ENCODE measurements around the gene FCAMR. TPM values are rescaled to one million over a fixed set of nuclear protein-coding genes. Genes with fewer than 3 reads are reported as not detected.

Gene FCAMR
- total RNA-seq, 4 donors from 2014 or later, result 0.39 TPM; not detected in 3

DNA sequence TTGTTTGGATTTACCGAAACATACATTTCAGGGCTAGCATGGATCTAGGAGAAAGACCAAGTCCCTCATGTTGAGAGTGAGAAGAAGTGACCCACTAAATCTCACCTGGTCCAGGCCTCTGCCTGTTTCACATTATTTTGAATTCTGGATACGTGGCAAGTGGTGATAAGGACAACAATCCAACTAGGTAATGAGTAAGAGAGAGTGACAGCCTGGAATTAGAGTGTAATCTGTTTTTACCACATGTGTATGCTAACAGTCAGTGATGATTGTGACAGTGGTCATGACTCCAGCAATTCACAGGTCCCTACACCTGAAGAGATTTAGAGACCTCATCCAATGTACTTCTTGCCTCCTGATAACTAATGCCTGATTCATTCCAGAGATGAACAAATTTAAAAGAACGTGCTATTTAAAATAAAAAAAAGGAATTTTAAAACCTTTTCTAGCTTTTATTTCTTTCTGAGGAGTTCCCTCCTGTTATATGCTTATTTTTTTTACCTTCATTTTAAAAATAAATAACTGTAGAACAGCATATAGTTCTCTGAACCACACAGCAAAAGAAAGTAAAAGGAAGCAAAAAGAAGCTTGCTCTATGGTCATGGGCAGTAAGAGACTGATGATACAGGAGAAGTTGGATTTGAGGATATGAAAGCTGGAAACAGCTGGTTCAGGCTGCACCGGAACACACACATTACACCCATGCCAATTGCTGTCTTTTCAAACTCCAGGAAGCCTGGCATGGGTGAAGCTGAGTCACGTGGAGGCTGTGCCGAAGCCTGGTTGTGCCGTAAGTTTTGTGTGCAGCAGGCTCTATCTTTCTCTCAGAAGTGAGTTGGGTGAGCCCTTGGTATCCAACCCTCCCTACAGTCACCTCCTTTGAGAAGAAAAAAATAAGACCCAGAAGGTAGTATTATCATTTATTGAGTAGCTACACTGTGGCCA is 47.6 kb upstream of the FCAMR start:
- TF ChIP-seq EP300 (IDR thresholded peaks at IDR 0.05) (no peak), POLR2A (IDR thresholded peaks at IDR 0.05) (no peak), POLR2AphosphoS5 (IDR thresholded peaks at IDR 0.05) (no peak)
- TF ChIP-seq, protein P1, sequence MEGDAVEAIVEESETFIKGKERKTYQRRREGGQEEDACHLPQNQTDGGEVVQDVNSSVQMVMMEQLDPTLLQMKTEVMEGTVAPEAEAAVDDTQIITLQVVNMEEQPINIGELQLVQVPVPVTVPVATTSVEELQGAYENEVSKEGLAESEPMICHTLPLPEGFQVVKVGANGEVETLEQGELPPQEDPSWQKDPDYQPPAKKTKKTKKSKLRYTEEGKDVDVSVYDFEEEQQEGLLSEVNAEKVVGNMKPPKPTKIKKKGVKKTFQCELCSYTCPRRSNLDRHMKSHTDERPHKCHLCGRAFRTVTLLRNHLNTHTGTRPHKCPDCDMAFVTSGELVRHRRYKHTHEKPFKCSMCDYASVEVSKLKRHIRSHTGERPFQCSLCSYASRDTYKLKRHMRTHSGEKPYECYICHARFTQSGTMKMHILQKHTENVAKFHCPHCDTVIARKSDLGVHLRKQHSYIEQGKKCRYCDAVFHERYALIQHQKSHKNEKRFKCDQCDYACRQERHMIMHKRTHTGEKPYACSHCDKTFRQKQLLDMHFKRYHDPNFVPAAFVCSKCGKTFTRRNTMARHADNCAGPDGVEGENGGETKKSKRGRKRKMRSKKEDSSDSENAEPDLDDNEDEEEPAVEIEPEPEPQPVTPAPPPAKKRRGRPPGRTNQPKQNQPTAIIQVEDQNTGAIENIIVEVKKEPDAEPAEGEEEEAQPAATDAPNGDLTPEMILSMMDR (IDR thresholded peaks at IDR 0.05), result no peak
- Histone ChIP-seq H3K27ac (no peak overlapping the region), H3K9me3 (no peaks in the 10 kb centered on the region), H3K27me3 (no peaks in the 10 kb centered on the region), H3K36me3 (no peaks in the 10 kb centered on the region), H3K4me1 (no peaks in the 10 kb centered on the region), H3K4me3 (no peak overlapping the region)
- ATAC-seq, result peak; percentile 71
- WGBS, 2 donors (ENCODE audit: low coverage in 1 of 2), result 59 to 72% methylated on average over 5 to 6 of the region's 7 CpGs

DNA sequence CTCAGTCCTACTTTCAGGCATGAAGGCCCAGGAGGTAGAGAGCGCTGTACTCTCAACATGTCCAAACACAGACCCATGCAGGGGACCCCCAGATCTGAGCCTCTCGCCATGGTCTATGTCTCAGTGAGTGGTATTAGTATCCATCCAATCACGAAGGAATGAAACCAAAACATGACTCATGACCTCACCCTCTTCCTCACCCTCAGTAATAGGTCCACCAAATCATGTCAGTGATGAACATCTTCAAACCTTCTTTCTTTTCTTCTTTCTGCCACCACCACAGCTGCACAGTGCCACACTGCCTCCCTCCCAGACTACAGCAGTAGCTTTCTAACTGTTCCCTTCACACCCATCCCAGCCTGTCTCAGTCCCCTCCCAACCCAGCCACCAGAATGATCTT is 45.5 kb upstream of the FCAMR start:
- Histone ChIP-seq H3K27ac (no peak overlapping the region), H3K4me1 (no peaks in the 10 kb centered on the region), H3K27me3 (no peaks in the 10 kb centered on the region), H3K36me3 (no peaks in the 10 kb centered on the region), H3K9me3 (no peaks in the 10 kb centered on the region), H3K4me3 (no peak overlapping the region)
- ATAC-seq, result no peak
- TF ChIP-seq POLR2A (IDR thresholded peaks at IDR 0.05) (no peak), POLR2AphosphoS5 (IDR thresholded peaks at IDR 0.05) (no peak), EP300 (IDR thresholded peaks at IDR 0.05) (no peak)
- TF ChIP-seq, protein P1 (IDR thresholded peaks at IDR 0.05), result no peak
- 75 to 96% methylated on average over 1 to 3 of the region's 3 CpGs for WGBS, 2 donors (ENCODE audit: low coverage in 1 of 2)

DNA sequence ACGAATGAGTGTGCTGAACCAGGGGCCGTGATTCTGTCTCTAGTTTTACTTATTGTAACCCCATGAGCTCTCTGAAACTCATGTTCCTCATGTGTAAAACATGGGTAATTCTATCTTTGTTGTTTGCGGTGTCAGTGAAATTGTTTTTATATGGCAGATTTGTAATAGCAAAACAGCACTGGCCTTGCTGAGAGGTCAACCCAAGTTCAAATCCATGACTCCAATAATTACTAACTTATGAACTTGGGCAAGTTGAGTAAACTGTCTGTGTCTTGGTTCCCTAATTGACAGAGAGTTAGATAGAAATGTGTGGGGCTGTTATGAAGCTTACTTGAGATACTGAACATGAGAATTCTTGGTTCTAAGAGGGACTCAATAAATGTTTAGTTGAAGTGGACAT is 44.5 kb upstream of the FCAMR start:
- Histone ChIP-seq H3K27me3 (no peaks in the 10 kb centered on the region), H3K4me1 (no peaks in the 10 kb centered on the region), H3K27ac (no peak overlapping the region), H3K9me3 (no peaks in the 10 kb centered on the region), H3K4me3 (no peak overlapping the region), H3K36me3 (no peaks in the 10 kb centered on the region)
- no peak for ATAC-seq
- WGBS, 2 donors (ENCODE audit: low coverage in 1 of 2), result 81 to 95% methylated on average over 2 to 3 of the region's 3 CpGs
- TF ChIP-seq POLR2AphosphoS5 (IDR thresholded peaks at IDR 0.05) (no peak), POLR2A (IDR thresholded peaks at IDR 0.05) (no peak), EP300 (IDR thresholded peaks at IDR 0.05) (no peak)
- TF ChIP-seq, protein P1 (IDR thresholded peaks at IDR 0.05), result no peak

DNA sequence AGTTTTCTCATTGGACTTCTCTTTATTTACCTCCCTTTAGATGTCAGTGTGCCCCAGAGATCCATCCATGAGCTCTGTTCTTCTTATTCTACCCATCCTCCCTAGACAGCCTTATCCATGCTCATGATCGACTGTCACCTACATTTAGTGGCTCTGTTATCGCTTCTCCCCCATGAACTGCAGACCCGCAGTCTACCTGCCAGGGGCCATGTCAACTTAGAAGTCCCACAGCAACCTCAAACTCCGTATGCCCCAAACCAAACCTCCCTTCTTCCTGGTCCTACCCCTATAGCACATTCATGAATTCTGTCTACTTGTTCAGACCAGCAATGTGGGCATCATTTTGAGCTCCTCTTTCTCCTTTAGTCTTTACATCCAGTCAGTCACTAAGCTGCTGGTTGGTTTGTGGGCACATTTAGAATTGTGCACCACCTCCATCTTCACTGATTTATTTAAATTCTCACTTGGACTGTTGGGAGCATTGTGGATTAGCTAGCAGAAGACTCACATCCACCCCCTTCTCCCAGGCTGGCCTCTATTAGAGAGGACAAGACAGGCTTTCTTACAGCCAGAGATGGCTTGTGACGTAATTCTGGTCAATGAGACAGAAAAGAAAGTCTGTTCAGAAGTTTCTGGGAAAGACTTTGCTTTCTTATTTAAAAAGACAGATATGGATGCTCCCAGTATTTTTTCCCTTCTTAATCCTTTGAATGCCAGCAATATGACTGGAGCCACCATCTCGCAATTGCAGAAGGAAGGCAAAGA is 43.2 kb upstream of the FCAMR start:
- TF ChIP-seq POLR2AphosphoS5 (IDR thresholded peaks at IDR 0.05) (no peak), EP300 (IDR thresholded peaks at IDR 0.05) (no peak), POLR2A (IDR thresholded peaks at IDR 0.05) (no peak)
- TF ChIP-seq, protein P1 (IDR thresholded peaks at IDR 0.05), result no peak
- no peak overlapping the region for H3K27ac ChIP-seq
- no peaks in the 10 kb centered on the region for H3K36me3 ChIP-seq
- no peaks in the 10 kb centered on the region for H3K4me1 ChIP-seq
- H3K27me3 ChIP-seq, result no peaks in the 10 kb centered on the region
- no peak overlapping the region for H3K4me3 ChIP-seq
- no peak for ATAC-seq
- 77 to 84% methylated on average over 6 of the region's 6 CpGs for WGBS, 2 donors (ENCODE audit: low coverage in 1 of 2)
- no peaks in the 10 kb centered on the region for H3K9me3 ChIP-seq
